Tibial artery (tissue), 4 donors: ENCODE measurements around the gene AURKAIP1.

ENCODE experiments used
- DNase-seq, 2 donors: peaks; one replicate each; pipeline ENCODE4 v3.0.0-alpha.2; 2019
- H3K27ac ChIP-seq, 2 donors: fragments of 200-600 bp; sonication (generic) in 1 of 2; 1 replicate in 1 of 2; 2 replicates in 1 of 2; pipeline ENCODE4 v1.5.1; 2018 to 2019; ENCODE audit warnings: mild to moderate bottlenecking in 1 of 2
- H3K27me3 ChIP-seq, 2 donors: fragments of 200-600 bp; sonication (generic) in 1 of 2; one replicate each; pipeline versions ENCODE4 v1.5.1 to v1.6.0; 2016 to 2019
- H3K36me3 ChIP-seq, 3 donors: fragments of 200-600 bp; sonication (generic) in 2 of 3; one replicate each; pipeline ENCODE4 v1.5.1; 2016 to 2019; ENCODE audit warnings: mild to moderate bottlenecking in 2 of 3
- H3K4me1 ChIP-seq, 4 donors: fragments of 200-600 bp; sonication (generic) in 2 of 4; 1 replicate in 3 of 4; 2 replicates in 1 of 4; pipeline ENCODE4 v1.5.1; 2016 to 2019
- H3K4me3 ChIP-seq, 2 donors: fragments of 200-600 bp; sonication (generic) in 1 of 2; 1 replicate in 1 of 2; 2 replicates in 1 of 2; pipeline ENCODE4 v1.5.1; 2018 to 2019; ENCODE audit warnings: mild to moderate bottlenecking in 2 of 2
- H3K9me3 ChIP-seq, 3 donors: fragments of 200-600 bp; sonication (generic) in 1 of 3; one replicate each; pipeline ENCODE4 v1.5.1; 2016 to 2019
- CTCF ChIP-seq, 2 experiments: fragments of 200-600 bp in 1 of 2; fragments of 450-650 bp in 1 of 2; IDR thresholded peaks; one replicate each; pipeline ENCODE4 v1.5.1; 2017 to 2019; ENCODE audit warnings: antibody characterized with exemption in 2 of 2, mild to moderate bottlenecking in 1 of 2, moderate library complexity in 1 of 2
- intact Hi-C: fragments of 100-400 bp; cut with DNase I; formaldehyde crosslinking; loops from one replicate; pipeline ENCODE4 v1.15.0; 2023; ENCODE audit warnings: low total_unique reads

AURKAIP1 gene

GRCh38 chr1:1349256-1350012, 25.6 kb downstream of the AURKAIP1 start, which contains the start of gene DVL1:
TSS of gene DVL1 (minus strand) at chr1:1349418. CDS start at chr1:1349065, 353 bp downstream.
- Histone ChIP-seq H3K9me3 (no peaks in the 10 kb centered on the region), H3K4me3 (peak within 1 kb of the TSS; percentile 81 to 84), H3K36me3 (peaks cover 7 to 21% (median 18%) of the 10 kb centered on the region in 3 donors), H3K27me3 (no peaks in the 10 kb centered on the region), H3K4me1 (peaks cover 0 to 74% (median 57%) of the 10 kb centered on the region in 4 donors), H3K27ac (peak within 1 kb of the TSS; percentile 87 to 88)
- peak; percentile 44 to 81 for DNase-seq
- TF ChIP-seq CTCF (IDR thresholded peaks at IDR 0.05): peak; percentile 53 to 55
- intact Hi-C loops: loop anchor here (2.0 kb wide), 1 partner anchor 25 kb away; the partner anchor contains the start of gene AURKAIP1

DNA sequence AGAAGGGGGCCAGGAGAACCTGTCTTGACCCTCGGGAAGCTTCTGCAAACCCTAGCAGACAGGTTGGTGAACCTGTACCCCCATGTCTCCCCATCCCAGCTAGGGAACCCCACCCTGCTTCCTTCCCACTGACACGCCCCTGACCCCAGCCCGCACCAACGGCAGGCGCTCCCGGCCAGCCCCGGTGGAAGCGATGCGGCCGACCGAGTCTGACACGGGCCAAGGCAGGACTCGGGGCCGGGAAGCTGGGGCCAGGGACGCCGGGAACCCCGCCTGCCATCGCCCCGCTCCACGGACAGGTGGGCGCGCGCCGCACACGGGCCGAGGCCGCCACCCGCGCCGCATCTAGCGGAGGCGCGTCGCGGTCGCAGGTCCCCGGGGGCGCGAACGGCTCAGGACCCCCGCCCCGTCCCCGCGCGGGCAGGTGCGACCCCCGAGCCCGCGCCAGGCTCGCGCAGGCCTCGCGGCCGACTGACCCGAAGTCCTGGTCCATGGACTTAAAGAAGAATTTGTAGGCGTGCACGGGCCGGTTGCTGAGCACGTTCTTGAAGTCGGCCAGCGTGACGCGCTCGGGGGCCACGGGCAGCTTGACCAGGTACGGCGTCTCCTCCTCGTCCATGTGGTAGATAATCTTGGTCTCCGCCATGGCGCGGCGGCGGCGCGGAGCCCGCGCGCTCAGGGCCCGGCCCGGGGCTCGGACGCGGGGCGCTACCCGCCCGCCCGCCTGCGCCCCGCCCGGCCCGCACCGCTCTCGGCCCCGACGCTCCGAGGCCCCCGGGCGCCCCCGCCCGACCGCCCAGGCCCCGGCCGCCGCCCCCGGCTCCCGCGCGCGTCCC, 26.4 kb downstream of the AURKAIP1 start:
- H3K4me1 ChIP-seq: peaks cover 0 to 74% (median 49%) of the 10 kb centered on the region in 4 donors
- no peaks in the 10 kb centered on the region for H3K9me3 ChIP-seq
- intact Hi-C loops: loop anchor here (2.0 kb wide), 1 partner anchor 26 kb away; the partner anchor contains the start of gene AURKAIP1
- peak in 1 of 2 donors; percentile 48 for DNase-seq
- peak overlapping the region; percentile 64 to 66 for H3K27ac ChIP-seq
- H3K36me3 ChIP-seq: peaks cover 2 to 13% (median 10%) of the 10 kb centered on the region in 3 donors
- H3K4me3 ChIP-seq: peak overlapping the region; percentile 81 to 84
- TF ChIP-seq CTCF (IDR thresholded peaks at IDR 0.05): no peak
- no peaks in the 10 kb centered on the region for H3K27me3 ChIP-seq

DNA sequence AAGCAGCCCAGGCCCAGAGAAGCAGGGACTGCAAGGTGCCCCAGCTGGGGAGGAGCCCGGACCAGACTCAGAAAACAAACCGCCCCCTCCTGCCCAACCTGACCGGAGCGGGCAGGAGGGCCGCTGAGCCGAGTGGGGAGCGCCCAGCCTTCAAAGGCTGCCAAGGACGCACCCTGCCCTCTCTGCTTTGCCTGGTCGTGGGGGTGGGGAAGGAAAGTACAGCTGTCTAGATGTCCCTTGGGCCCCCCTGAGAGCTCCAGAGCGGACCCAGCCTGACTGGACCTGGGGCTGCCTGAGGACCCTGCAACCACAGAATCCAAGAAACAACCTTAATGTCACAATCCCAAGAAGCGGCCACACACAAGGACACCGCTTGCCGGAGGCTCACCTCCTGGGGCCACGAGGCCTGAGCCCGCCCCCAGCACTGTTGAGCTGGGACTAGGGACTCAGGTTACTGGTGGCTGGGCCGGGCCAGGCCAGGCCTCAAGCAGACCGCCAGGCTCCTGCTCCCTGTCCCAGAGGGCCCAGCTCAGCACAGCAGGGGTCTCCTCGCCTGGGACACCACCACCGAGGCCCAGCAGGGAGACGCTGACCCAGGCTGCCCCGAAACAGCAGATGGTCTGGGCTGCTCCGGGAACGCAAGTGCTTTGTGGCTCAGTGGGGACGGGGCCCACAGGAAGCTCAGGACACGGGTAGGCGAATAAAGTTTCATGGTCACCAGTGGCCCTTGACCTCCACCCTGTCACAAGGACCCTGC, 27.2 kb downstream of the AURKAIP1 start:
- Histone ChIP-seq H3K27me3 (no peaks in the 10 kb centered on the region), H3K4me1 (peaks cover 0 to 66% (median 46%) of the 10 kb centered on the region in 4 donors), H3K27ac (peak overlapping the region; percentile 64 to 66), H3K9me3 (no peaks in the 10 kb centered on the region), H3K36me3 (peaks cover 0 to 5% (median 2%) of the 10 kb centered on the region in 3 donors), H3K4me3 (peak overlapping the region; percentile 81 to 84)
- intact Hi-C loops: loop anchor here (2.0 kb wide), 1 partner anchor 27 kb away; the partner anchor contains the start of gene AURKAIP1
- no peak for TF ChIP-seq CTCF (IDR thresholded peaks at IDR 0.05)
- no peak for DNase-seq

GRCh38 chr1:1347026-1347595, 27.9 kb downstream of the AURKAIP1 start:
- H3K27ac ChIP-seq: peak overlapping the region; percentile 64 to 66
- H3K4me1 ChIP-seq: peaks cover 0 to 59% (median 44%) of the 10 kb centered on the region in 4 donors
- H3K9me3 ChIP-seq: no peaks in the 10 kb centered on the region
- H3K4me3 ChIP-seq: peak overlapping the region; percentile 81 to 84
- peaks cover 0 to 1% (median 0%) of the 10 kb centered on the region in 3 donors for H3K36me3 ChIP-seq
- no peak for DNase-seq
- no peaks in the 10 kb centered on the region for H3K27me3 ChIP-seq
- TF ChIP-seq CTCF (IDR thresholded peaks at IDR 0.05): no peak
- intact Hi-C loops: no loop called here

GRCh38 chr1:1346501-1346890, 28.5 kb downstream of the AURKAIP1 start:
- Histone ChIP-seq H3K27me3 (no peaks in the 10 kb centered on the region), H3K4me1 (peaks cover 0 to 53% (median 38%) of the 10 kb centered on the region in 4 donors), H3K36me3 (peaks cover 0 to 7% (median 4%) of the 10 kb centered on the region in 3 donors), H3K4me3 (no peak overlapping the region), H3K27ac (no peak overlapping the region), H3K9me3 (no peaks in the 10 kb centered on the region)
- intact Hi-C loops: no loop called here
- no peak for TF ChIP-seq CTCF (IDR thresholded peaks at IDR 0.05)
- DNase-seq: no peak
